ENCODE data around the gene PLPPR5.

Gene PLPPR5

DNA sequence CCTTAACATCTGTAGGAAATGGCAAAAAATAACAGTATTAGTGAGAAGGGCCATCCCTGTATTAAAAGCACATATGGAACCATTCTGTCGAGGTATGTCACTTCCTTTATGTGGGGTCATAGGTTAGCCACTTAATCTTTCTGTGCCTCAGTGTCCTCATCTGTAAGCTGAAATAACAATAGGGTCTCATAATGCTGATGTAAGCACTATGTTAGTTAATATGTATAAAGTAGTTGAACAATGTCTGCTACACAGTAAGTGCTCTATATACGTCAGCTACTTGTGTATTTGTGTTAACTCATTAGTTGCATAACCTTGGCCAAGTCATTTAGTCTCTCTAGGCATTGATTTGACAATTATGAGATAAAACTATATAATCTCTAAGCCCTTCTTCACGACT lies 11.8 kb downstream of the PLPPR5 start:
- Histone ChIP-seq H3K36me3 (ENCODE audit: low read length) (no peaks in the 10 kb centered on the region), H3K9me2 (replicated peaks; ENCODE audit: insufficient read depth, low read length) (no peaks in the 10 kb centered on the region), H3K27ac (ENCODE audit: low read depth, low read length) (no peak overlapping the region), H3K4me2 (ENCODE audit: low read depth, low read length, poor library complexity, severe bottlenecking) (no peak overlapping the region), H3K9me3 (ENCODE audit: insufficient read depth, low read length) (no peaks in the 10 kb centered on the region), H3K9ac (ENCODE audit: low read length) (no peak overlapping the region), H3K27me3 (ENCODE audit: low read length) (no peaks in the 10 kb centered on the region), H2AFZ (ENCODE audit: low read depth, low read length, severe bottlenecking) (no peak overlapping the region), H4K20me1 (ENCODE audit: low read depth, low read length) (no peaks in the 10 kb centered on the region), H3K4me3 (ENCODE audit: insufficient read depth, low read length, poor library complexity, severe bottlenecking) (no peak overlapping the region), H3F3A (ENCODE audit: insufficient read depth) (no peaks in the 10 kb centered on the region), H3K79me2 (ENCODE audit: insufficient read depth, low read length) (no peaks in the 10 kb centered on the region)
- TF ChIP-seq, protein P1, sequence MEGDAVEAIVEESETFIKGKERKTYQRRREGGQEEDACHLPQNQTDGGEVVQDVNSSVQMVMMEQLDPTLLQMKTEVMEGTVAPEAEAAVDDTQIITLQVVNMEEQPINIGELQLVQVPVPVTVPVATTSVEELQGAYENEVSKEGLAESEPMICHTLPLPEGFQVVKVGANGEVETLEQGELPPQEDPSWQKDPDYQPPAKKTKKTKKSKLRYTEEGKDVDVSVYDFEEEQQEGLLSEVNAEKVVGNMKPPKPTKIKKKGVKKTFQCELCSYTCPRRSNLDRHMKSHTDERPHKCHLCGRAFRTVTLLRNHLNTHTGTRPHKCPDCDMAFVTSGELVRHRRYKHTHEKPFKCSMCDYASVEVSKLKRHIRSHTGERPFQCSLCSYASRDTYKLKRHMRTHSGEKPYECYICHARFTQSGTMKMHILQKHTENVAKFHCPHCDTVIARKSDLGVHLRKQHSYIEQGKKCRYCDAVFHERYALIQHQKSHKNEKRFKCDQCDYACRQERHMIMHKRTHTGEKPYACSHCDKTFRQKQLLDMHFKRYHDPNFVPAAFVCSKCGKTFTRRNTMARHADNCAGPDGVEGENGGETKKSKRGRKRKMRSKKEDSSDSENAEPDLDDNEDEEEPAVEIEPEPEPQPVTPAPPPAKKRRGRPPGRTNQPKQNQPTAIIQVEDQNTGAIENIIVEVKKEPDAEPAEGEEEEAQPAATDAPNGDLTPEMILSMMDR (IDR thresholded peaks at IDR 0.05; ENCODE audit: insufficient read depth, low read length, poor library complexity, severe bottlenecking) = no peak
- no peak for TF ChIP-seq EZH2phosphoT487 (conservative IDR thresholded peaks at IDR 0.05; ENCODE audit: low read length)

DNA sequence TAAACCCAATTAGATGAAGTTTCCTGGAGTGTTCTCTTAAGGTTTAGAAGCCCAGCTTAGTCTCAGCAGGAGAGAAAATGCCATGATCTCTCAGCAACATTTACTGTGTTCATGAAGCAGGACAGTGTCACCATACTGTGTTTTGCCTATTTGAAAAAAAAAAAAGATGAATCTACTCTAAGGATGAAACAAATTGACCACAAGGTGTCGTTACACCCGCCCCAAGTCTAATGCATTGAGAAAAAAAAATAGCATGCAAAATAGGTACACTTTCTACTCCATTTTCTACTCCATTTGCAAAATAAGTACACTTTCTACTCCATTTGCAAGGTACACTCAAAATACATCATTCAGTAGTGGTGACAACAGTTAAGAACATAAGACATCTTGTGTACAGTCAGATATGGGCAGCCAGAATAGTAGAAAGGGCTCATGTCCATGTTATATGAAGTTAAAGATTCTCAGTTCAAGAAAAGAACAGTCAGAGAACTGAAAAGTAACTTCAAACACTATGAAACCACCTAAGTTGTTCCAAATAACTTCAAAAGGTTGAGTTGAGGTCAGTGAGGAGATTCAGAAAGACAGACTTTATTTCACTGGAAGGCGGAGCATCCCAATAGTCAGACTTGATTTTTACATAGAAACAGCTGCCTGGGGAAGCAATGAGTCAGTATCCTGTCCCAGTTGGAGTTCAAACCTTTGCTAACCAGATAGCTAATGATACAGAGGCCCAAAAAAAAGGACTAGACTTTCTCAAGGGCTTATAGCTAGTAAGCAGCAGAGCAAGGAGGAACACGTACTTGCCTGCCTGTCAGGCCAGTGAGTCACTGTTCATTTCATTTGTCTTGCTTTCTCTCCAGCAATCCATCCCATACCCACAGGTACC lies 13.3 kb downstream of the PLPPR5 start:
- Histone ChIP-seq H3K4me2 (ENCODE audit: low read depth, low read length, poor library complexity, severe bottlenecking) (no peak overlapping the region), H3F3A (ENCODE audit: insufficient read depth) (no peaks in the 10 kb centered on the region), H3K4me3 (ENCODE audit: insufficient read depth, low read length, poor library complexity, severe bottlenecking) (no peak overlapping the region), H3K79me2 (ENCODE audit: insufficient read depth, low read length) (no peaks in the 10 kb centered on the region), H2AFZ (ENCODE audit: low read depth, low read length, severe bottlenecking) (no peak overlapping the region), H3K36me3 (ENCODE audit: low read length) (no peaks in the 10 kb centered on the region), H3K27me3 (ENCODE audit: low read length) (no peaks in the 10 kb centered on the region), H3K27ac (ENCODE audit: low read depth, low read length) (no peak overlapping the region), H3K9me3 (ENCODE audit: insufficient read depth, low read length) (no peaks in the 10 kb centered on the region), H4K20me1 (ENCODE audit: low read depth, low read length) (no peaks in the 10 kb centered on the region), H3K9ac (ENCODE audit: low read length) (no peak overlapping the region), H3K9me2 (replicated peaks; ENCODE audit: insufficient read depth, low read length) (no peaks in the 10 kb centered on the region)
- TF ChIP-seq EZH2phosphoT487 (conservative IDR thresholded peaks at IDR 0.05; ENCODE audit: low read length) = no peak
- TF ChIP-seq, protein P1 (IDR thresholded peaks at IDR 0.05; ENCODE audit: insufficient read depth, low read length, poor library complexity, severe bottlenecking) = peak; percentile 45

DNA sequence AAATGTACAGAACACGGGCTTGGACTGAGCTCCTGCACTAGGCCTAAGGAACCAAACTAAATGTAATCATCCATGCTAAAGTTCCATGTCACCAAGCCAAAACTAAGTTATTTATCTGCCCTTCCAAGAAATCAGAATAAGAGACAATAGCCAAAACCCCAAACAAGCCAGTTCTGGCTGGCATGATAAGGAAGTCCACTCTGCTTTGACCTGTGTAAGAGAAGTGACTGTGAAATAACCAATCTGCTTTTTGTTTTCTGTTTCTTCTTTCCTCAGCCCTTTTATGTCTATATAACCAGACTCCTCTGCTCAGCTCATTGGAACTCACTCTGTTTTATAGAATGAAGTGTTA lies 15.1 kb downstream of the PLPPR5 start:
- no peaks in the 10 kb centered on the region for H3K27me3 ChIP-seq (ENCODE audit: low read length)
- no peaks in the 10 kb centered on the region for H3K9me2 ChIP-seq (replicated peaks; ENCODE audit: insufficient read depth, low read length)
- H2AFZ ChIP-seq (ENCODE audit: low read depth, low read length, severe bottlenecking) = no peak overlapping the region
- no peaks in the 10 kb centered on the region for H3F3A ChIP-seq (ENCODE audit: insufficient read depth)
- no peak overlapping the region for H3K27ac ChIP-seq (ENCODE audit: low read depth, low read length)
- no peak overlapping the region for H3K4me3 ChIP-seq (ENCODE audit: insufficient read depth, low read length, poor library complexity, severe bottlenecking)
- H3K9me3 ChIP-seq (ENCODE audit: insufficient read depth, low read length) = no peaks in the 10 kb centered on the region
- no peaks in the 10 kb centered on the region for H4K20me1 ChIP-seq (ENCODE audit: low read depth, low read length)
- no peak overlapping the region for H3K9ac ChIP-seq (ENCODE audit: low read length)
- TF ChIP-seq, protein P1 (IDR thresholded peaks at IDR 0.05; ENCODE audit: insufficient read depth, low read length, poor library complexity, severe bottlenecking) = no peak
- no peak for TF ChIP-seq EZH2phosphoT487 (conservative IDR thresholded peaks at IDR 0.05; ENCODE audit: low read length)
- H3K79me2 ChIP-seq (ENCODE audit: insufficient read depth, low read length) = no peaks in the 10 kb centered on the region
- H3K4me2 ChIP-seq (ENCODE audit: low read depth, low read length, poor library complexity, severe bottlenecking) = no peak overlapping the region
- no peaks in the 10 kb centered on the region for H3K36me3 ChIP-seq (ENCODE audit: low read length)

Measured in SU-DHL-6 (cell line).